A549 treated with Hydrocortisone at 1 μM for 4 hours (cell line): Measurements from ENCODE around the gene OR6B2. TPM values are rescaled to one million over a fixed set of nuclear protein-coding genes. Genes with fewer than 3 reads are reported as not detected.

ENCODE experiments used
- total RNA-seq: library from RNA; stranded (reverse); fragments of 200-300 nt; extraction: Qiagen RNA extraction; gene quantifications from 5 replicates; pipeline ENCODE4 v1.2.3, GENCODE V29; 2022

Gene OR6B2
- total RNA-seq, result not detected in 5 replicates

GRCh38 chr2:240030379-240031094 is at the start of gene OR6B2:
Gene OR6B2, minus strand, starts transcription at chr2:240030429. Its CDS starts 0 bp downstream, at chr2:240030429.

GRCh38 chr2:240053173-240054155 is 23.2 kb upstream of the OR6B2 start, which contains the start of gene OR6B3:
Gene OR6B3, minus strand, starts transcription at chr2:240053521.

Other genes starting within 250 kb of the OR6B2 start
- gene NDUFA10, start 5.1 kb downstream of the OR6B2 start, total RNA-seq, result 120 to 160 TPM (median 124 TPM) in 5 replicates
- gene OR6B3, start 23.1 kb upstream of the OR6B2 start, total RNA-seq, result not detected in 5 replicates
- gene COPS9, start 105.9 kb upstream of the OR6B2 start, total RNA-seq, result 234 to 330 TPM (median 301 TPM) in 5 replicates
- gene OTOS, start 110.2 kb upstream of the OR6B2 start, total RNA-seq, result not detected in 5 replicates